Left ventricle myocardium inferior (tissue), 1 donor: Measurements from ENCODE around the gene CATSPER3. TPM values are rescaled to one million over a fixed set of nuclear protein-coding genes. Genes with fewer than 3 reads are reported as not detected.
"Not testable (repeated sequence)": the region's sequence is repeated elsewhere in the genome, so short reads cannot be mapped to it uniquely, and the experiment has no call there.

Experiments
- DNase-seq: peaks from one replicate; pipeline ENCODE4 v3.0.0-alpha.2; 2020
- H3K27ac ChIP-seq: fragments of 200-600 bp; replicated peaks from 2 replicates; pipeline ENCODE4 v1.8.0; 2021
- H3K27me3 ChIP-seq: fragments of 200-600 bp; 2 replicates; pipeline ENCODE4 v1.8.0; 2021; ENCODE audit warnings: low read depth
- H3K36me3 ChIP-seq: fragments of 200-600 bp; 2 replicates; pipeline ENCODE4 v1.8.0; 2021
- H3K4me1 ChIP-seq: fragments of 200-600 bp; 2 replicates; pipeline ENCODE4 v1.8.0; 2021
- H3K4me3 ChIP-seq: fragments of 200-600 bp; 2 replicates; pipeline ENCODE4 v1.8.0; 2021; ENCODE audit warnings: mild to moderate bottlenecking, moderate library complexity
- H3K9me3 ChIP-seq: fragments of 200-600 bp; replicated peaks from 2 replicates; pipeline ENCODE4 v1.8.0; 2021
- CTCF ChIP-seq: fragments of 200-600 bp; IDR thresholded peaks from 2 replicates; pipeline ENCODE4 v1.8.0; 2021; ENCODE audit warnings: antibody characterized with exemption, mild to moderate bottlenecking, borderline replicate concordance
- intact Hi-C: fragments of 100-400 bp; cut with micrococcal nuclease; formaldehyde crosslinking; loops from one replicate; pipeline ENCODE4 v1.11.0; 2022
- total RNA-seq: library from RNA; stranded (reverse); fragmentation: NEBNext Ultra II Directional; extraction: Animal tissue kit (Norgen Biotek cat#: 25700); gene quantifications from one replicate; pipeline ENCODE4 v1.2.1, GENCODE V29; 2021
- donor health status: DM: no; HTN: yes; CAD: no; lungs with severe emphysema.

Gene CATSPER3
- total RNA-seq, 1 donor from 2014 or later, result 0.49 TPM

GRCh38 chr5:134982230-134982629 is 14.5 kb downstream of the CATSPER3 start:
- H3K36me3 ChIP-seq, result no peaks in the 10 kb centered on the region
- intact Hi-C loops, result no loop called here
- no peaks in the 10 kb centered on the region for H3K4me1 ChIP-seq
- no peak overlapping the region for H3K27ac ChIP-seq
- no peak overlapping the region for H3K4me3 ChIP-seq
- peaks cover 58% of the 10 kb centered on the region for H3K9me3 ChIP-seq
- DNase-seq, result no peak
- H3K27me3 ChIP-seq, result no peaks in the 10 kb centered on the region
- TF ChIP-seq CTCF, result no peak

DNA sequence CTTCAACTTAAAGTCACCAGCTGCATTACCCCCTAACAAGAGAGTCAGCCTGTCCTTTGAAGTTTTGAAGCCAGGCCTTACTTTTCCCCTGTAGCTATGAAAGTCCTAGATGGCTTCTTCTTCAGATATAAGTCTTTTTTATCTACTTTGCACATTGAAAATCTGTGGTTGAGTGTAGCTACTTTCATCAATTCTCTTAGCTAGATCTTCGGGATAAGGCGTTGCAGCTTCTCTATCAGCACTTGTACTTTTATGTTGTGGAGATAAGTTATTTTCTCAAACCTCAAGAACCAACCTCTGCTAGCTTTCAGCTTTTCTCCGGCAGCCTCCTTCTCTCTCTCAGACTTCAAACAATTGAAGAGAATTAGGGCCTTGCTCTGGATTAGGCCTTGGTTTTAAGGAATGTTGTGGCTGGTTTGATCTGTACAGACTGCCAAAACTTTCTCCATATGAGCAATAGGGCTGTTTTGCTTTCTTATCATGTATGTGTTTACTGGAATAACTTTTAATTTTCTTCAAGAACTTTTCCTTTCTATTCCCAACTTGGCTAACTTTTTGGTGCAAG is 21.6 kb downstream of the CATSPER3 start:
- no peaks in the 10 kb centered on the region for H3K36me3 ChIP-seq
- H3K27me3 ChIP-seq, result no peaks in the 10 kb centered on the region
- no peak overlapping the region for H3K4me3 ChIP-seq
- no peak overlapping the region for H3K27ac ChIP-seq
- intact Hi-C loops, result no loop called here
- peaks cover 7% of the 10 kb centered on the region for H3K9me3 ChIP-seq
- no peak for TF ChIP-seq CTCF
- no peak for DNase-seq
- H3K4me1 ChIP-seq, result peaks cover 10% of the 10 kb centered on the region

- DNase-seq, H3K4me1 ChIP-seq, H3K9me3 ChIP-seq, H3K27me3 ChIP-seq, H3K4me3 ChIP-seq, intact Hi-C loops, H3K36me3 ChIP-seq, H3K27ac ChIP-seq: not testable (repeated sequence)
Measured at GRCh38 chr5:134990183-134990582, 22.5 kb downstream of the CATSPER3 start.

- H3K4me3 ChIP-seq, result no peak overlapping the region
- H3K9me3 ChIP-seq, result peaks cover 6% of the 10 kb centered on the region
- no peaks in the 10 kb centered on the region for H3K27me3 ChIP-seq
- peaks cover 10% of the 10 kb centered on the region for H3K4me1 ChIP-seq
- no peak for DNase-seq
- intact Hi-C loops, result no loop called here
- H3K36me3 ChIP-seq, result no peaks in the 10 kb centered on the region
- H3K27ac ChIP-seq, result no peak overlapping the region
- TF ChIP-seq CTCF, result no peak
Measured at GRCh38 chr5:134992148-134992547, 24.4 kb downstream of the CATSPER3 start.

DNA sequence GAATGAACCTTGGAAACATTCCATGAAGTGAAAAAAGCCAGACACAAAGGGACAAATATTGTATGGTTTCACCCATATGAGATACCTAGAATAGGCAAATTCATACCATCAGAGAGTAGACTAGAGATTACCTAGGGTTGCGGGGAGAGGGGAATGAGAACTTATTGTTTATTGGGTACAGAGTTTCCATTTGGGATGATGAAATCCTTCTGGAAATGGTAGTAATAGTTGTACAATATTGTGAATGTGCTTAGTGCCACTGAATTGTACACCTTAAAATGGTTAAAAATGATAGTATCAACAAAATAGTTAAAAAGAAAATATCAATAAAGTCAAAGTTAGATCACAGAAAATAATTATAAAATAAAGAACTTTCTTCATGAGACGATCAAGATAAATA is 25.5 kb downstream of the CATSPER3 start:
- no peaks in the 10 kb centered on the region for H3K27me3 ChIP-seq
- intact Hi-C loops, result no loop called here
- no peak overlapping the region for H3K4me3 ChIP-seq
- no peak overlapping the region for H3K27ac ChIP-seq
- peaks cover 10% of the 10 kb centered on the region for H3K4me1 ChIP-seq
- no peak for TF ChIP-seq CTCF
- no peaks in the 10 kb centered on the region for H3K36me3 ChIP-seq
- no peak for DNase-seq
- peaks cover 6% of the 10 kb centered on the region for H3K9me3 ChIP-seq

- no peak for TF ChIP-seq CTCF
- Histone ChIP-seq H3K4me1 (peaks cover 10% of the 10 kb centered on the region), H3K27me3 (no peaks in the 10 kb centered on the region), H3K36me3 (no peaks in the 10 kb centered on the region), H3K4me3 (no peak overlapping the region), H3K27ac (no peak overlapping the region), H3K9me3 (peaks cover 6% of the 10 kb centered on the region)
- DNase-seq, result no peak
- intact Hi-C loops, result no loop called here
Measured at GRCh38 chr5:134994560-134995156, 27.0 kb downstream of the CATSPER3 start.
